NCI-H2227 (cell line): ENCODE data around the gene NOP16.
A peak's percentile ranks its signal among the peaks of the same experiment; 100 is the strongest.
"Not testable (repeated sequence)": the region's sequence is repeated elsewhere in the genome, so short reads cannot be mapped to it uniquely, and the experiment has no call there.

Experiments
- DNase-seq: peaks from one replicate; lab custom pipeline; 2025; ENCODE audit not compliant: unreplicated experiment; lab: John Stamatoyannopoulos, UW

The NOP16 gene

GRCh38 chr5:176409765-176410164 is 21.4 kb upstream of the NOP16 start:
- no peak for DNase-seq

GRCh38 chr5:176408590-176408989 is 20.2 kb upstream of the NOP16 start:
- DNase-seq, result no peak

- not testable (repeated sequence) for DNase-seq
Measured at GRCh38 chr5:176408252-176408573, 19.8 kb upstream of the NOP16 start.

- no peak for DNase-seq
Measured at GRCh38 chr5:176407456-176408251, 19.3 kb upstream of the NOP16 start.

DNA sequence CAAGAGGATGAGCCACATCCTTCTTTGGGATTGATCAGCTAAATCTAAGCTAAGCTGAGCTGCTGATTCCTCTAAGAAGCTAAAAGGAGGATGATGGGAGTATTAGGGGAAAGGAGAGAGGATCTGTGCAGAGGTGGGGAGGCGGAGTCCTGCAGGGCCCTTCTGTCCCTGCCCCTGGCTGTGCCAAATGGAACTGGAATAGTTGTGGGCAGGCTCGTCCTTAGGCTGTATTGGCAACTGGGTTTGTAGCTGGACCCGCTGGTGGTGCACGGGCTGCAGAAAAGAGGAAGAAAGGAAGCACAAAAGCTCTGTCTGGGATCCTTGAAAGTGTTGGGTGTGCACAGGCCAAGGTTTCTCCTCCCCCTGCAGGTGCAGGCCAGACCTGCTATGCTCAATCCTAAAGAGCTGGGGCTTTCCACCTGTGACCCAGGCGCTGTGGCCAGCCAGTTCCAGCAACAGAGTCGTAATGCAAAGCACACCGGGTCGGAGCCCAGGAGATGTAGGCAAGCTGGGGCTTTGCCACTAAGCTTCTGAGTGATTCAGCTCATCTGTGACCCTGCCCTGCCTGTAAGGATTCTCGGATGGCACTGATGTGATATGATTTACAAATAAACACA is 18.1 kb upstream of the NOP16 start:
- no peak for DNase-seq

DNA sequence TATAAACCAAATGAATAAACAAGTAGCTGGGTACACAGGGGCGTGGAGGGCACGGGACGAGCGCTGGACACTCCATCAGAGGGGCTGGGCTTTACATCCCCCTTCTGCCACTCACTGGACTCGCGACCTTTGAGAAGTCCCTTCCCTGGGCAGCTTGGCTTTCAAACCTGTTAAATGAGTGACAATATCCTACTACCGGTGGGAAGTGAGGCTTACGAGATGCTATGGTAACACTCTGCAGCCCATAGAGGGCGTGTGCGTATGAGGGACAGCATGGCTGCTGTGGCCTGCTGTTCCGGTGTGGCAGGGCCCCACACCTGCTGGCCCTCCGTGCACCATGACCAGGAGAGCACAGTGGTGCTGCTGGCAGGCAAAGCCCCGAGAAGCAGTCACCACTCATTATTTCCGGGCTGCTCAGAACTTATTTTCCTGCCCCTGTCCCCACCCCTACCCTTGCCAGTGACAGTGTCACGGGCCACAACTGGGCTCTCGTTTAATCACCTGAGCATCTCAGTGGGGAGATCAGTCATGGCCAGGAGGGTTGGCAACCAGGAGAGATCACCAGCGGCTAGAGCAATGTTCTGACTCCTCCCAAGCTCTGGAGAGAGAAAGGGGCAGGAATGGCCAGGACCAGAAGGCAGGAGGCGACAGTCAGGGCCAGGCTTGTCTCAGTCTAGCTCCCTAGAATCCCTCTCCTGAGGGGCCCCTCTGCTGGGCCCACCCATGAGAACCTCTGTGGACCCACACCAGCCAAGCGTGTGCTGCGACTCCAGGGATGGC is 17.4 kb upstream of the NOP16 start:
- DNase-seq, result no peak

DNA sequence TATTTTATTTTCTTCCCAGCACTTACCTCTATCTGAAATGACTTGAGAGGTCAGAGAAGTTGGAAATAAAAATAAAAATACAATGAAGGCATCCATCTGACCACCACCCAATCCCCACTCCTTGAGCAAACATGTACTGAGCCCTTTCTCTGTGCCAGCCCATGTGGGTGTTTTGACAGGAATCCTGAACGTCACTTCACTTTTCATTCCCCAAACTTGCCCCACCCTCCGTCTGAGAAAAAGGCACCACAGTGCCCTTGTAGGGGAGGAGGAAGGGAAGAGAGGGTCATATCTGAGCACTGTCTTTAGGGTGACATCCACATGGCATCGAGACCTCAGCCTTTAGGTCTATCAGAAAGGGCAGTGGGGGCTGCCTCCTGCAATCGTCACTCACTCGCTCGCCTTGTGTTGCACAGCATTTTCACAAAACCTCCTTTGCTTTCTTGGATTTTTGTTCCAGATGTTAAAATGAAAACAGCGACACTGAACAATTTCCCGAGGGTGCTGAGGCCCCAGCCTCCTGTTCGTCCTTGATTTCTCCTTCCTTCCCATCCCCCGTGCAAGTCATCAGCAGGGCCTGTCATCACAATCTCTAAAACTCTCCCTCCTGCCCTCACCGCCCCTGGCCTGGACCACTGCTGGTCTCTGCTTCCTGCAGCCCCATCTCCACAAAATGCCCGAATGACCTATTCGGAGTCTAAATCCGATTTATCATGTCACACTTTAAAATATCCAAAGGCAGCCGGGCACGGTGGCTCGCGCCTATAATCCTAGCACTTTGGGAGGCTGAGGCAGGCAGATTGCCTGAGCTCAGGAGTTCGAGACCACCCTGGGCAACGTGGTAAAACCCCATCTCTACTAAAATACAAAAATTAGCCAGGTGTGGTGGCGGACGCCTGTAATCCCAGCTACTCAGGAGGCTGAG is 13.1 kb upstream of the NOP16 start:
- DNase-seq, result no peak

DNA sequence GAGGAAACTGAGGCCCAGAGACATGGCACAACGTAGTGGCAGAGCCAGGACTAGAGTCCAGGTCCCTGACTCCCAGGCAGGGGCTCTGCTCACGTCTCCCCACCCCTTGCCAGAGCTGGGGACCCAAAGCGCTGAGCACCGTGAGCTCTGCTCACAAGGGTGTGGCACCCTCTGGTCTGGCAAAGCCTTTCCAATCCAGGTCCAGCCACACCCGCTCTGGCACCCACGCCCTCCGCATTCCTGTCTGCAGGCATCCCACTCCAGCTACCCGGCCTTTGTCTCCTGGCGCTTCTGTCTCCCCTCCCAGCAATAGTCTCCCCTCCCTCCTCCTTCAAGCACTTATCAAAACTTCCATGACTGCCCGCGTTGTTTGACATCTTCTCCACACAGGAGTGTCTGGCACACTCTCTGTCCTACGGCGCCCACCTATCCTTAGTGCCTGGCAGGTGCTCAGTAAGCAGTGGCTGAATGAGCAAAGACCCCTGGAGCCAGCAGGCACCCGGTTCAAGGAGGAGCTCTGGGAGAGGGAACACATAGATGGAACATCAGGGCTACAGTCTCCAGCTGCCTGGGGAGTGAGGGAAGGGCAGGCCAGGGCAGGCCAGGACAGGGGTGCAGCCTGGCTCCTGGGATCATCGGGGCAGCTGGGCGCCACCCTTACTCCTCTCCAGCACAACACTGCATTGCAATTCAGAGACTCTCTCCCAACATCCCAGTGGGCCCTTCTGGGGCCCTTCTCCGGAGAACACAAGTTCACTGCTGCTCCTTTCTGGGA is 12.2 kb upstream of the NOP16 start:
- no peak for DNase-seq

GRCh38 chr5:176397736-176398420 is 9.5 kb upstream of the NOP16 start:
- DNase-seq, result no peak

DNA sequence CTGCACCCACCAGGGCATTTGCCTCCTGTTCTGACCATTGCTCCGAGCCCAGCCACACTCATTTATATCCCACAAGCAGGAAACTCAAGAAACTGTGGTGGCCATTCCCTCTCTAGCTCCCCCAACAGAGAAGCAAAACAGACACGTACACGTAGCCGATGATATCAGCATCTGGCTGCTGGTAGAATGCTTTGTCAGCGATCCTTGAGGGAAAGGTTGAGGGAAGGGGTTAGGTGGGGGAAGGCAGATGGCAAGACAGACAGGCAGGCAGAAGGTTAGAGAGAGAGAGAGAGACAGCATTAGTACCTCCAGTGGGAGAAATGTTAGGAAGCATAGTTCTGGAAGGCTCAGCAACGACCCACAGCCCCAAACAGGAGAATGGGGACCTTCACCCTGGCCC is 7.9 kb upstream of the NOP16 start:
- DNase-seq, result peak; percentile 44

DNA sequence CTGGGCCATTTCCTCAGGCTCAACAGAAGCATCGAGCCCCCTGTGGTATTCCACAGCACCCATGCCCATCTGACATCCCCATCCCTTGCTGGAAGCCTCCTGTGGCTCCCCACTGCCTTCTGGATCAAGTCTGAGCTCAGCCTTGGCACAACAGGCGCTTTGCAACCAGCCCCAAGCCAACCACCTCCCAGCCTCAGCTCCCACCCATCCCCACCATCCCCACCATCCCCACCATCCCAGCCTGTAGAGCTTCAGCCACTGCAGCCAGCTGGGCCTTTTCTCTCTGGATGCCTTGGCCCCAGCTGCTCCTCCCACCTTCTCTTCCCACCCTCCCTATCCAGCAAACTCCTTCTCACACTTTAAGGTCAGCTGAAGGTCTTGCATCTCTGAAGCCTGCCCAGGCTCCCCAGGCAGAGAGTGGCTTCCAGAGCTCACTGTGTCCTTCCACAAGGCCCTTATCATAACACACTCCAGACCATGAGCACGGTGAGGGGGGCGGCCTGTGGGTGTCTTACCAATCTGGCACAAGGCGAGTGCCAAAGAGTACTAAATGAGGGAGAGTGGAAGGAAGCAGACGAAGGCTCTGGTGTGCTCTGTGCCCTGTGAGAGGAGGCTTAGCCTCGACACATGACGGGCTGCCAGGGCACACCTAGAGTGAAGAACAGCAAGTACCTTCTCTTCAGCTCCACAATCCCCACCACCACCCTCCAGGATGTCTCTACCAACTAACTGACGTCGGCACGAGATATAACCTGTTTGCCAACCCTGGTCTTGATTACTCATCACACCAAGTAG is 6.7 kb upstream of the NOP16 start:
- no peak for DNase-seq

- no peak for DNase-seq
Measured at GRCh38 chr5:176394096-176394495, 5.7 kb upstream of the NOP16 start.

DNA sequence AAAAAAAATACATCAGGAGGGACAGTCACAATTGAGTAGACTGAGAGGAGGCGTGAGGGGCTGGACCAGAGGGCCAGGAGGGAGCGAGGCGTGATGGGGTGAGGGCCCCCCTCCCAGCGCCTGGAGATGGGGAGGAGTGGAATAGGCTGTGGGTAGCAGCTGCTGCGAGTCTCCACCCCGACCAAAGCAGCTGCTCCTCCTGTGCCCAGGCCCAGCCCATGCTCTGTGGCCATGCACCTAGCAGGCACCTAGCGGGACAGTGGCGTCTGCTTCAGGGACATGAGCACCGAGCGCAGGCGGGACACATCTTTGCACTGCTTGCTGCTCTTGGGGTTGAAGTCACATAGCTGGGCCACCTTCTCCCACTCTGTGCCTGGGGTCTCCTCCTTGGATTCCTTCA is 4.1 kb upstream of the NOP16 start:
- no peak for DNase-seq

DNA sequence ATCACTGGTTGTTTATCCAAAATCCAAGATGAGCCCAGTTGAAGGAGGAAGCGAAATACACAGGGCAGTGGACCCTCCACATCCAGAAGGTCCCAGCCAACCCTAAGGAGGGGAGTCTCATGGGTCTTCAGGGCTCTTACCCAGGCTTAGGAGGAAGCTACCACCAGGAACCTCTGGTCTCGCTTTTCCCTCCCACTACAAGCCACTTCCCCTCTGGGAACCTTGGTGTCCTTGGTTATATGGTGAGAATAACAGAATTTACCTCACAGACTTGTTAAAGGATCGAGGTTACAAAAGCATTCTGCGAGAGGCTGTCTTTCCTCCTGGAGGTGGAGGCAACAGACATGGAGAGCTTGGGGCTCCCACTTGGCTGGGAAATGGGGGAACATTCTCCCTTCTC is 3.6 kb upstream of the NOP16 start:
- DNase-seq, result no peak

DNA sequence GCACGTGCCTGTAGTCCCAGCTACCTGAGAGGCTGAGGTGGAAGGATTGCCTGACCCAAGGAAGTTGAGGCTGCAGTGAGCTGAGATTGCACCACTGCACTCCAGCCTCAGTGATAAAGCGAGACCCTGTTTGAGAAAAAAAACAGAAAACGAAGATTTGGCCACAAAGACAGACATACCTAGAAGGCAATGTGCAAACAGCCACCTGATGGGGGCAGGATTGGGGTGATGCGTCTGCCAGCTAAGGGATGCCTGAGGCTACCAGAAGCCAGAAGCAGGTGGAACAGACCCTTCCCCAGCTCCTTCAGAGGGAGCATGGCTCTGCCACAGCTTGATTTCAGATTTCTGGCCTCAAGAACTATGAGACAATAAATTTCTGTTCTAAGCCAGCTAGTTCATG is 3.1 kb upstream of the NOP16 start:
- no peak for DNase-seq

GRCh38 chr5:176389135-176390123 is 1.0 kb upstream of the NOP16 start:
- DNase-seq, result no peak

GRCh38 chr5:176388003-176388443 is 375 bp downstream of the NOP16 start:
- DNase-seq, result peak; percentile 34
